GM19463 (cell line): ENCODE data around the gene HMCN1.

Source experiments
- ATAC-seq: cut with Tn5 transposase; IDR thresholded peaks from one replicate; pipeline ENCODE4 v1.9.1; 2021; ENCODE audit warnings: mild to moderate bottlenecking, moderate library complexity; ENCODE audit not compliant: unreplicated experiment

Gene HMCN1

GRCh38 chr1:185803241-185803640, 69.0 kb downstream of the HMCN1 start:
- no peak for ATAC-seq

GRCh38 chr1:185804206-185804605, 70.0 kb downstream of the HMCN1 start:
- ATAC-seq, result no peak

DNA sequence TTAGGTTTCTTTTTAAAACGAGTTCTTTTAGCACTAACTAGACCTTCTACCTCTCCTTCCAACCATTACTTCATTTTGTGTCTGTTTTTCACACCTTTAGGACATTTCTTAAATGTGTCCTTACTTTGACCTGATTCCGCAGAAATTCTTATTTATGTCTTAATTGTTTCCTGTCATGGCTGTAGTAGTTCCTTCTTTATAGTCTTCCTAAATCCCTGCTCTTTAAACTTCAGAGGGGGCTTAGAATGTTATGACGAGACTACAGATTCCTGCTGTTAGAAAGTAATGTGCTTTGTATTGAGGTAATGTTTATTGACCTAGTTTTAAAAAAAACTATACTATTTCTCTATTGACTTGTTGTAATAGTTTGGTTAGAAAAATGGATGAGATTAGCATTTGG, 70.4 kb downstream of the HMCN1 start:
- ATAC-seq, result no peak

GRCh38 chr1:185807275-185807674, 73.1 kb downstream of the HMCN1 start:
- no peak for ATAC-seq

- ATAC-seq, result no peak
These were observed 74.4 kb downstream of the HMCN1 start for GRCh38 chr1:185808631-185809030.

GRCh38 chr1:185811073-185811709, 77.0 kb downstream of the HMCN1 start:
- no peak for ATAC-seq

- no peak for ATAC-seq
These were observed 78.7 kb downstream of the HMCN1 start for GRCh38 chr1:185812934-185813333.

DNA sequence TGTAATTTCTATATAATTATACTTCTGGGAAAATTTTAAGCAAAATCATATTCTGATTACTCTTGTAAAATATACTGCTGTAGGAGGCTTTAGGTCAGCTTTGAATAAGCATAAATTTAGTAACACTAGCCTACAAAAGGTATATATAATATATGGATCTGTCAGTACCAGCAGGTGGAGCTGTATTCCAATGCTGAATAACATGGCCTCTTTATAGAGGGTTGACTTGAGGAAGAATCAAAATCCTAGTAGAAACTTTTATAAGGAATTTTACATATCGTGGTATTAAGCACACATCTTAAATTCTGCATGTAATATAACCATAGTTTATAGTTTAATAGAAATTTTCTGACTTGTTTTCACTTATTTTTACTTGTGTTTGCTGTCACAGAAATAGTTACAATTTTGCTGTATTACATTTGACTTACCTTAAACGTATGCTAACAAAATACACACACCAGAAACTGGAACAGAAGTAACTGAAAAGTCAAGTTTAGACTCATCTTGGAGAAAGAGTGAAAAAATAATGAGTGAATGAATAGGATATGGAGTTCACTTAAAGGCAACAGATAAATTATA, 79.3 kb downstream of the HMCN1 start:
- ATAC-seq, result no peak

- ATAC-seq, result no peak
These were observed 82.3 kb downstream of the HMCN1 start for GRCh38 chr1:185816460-185816859.

DNA sequence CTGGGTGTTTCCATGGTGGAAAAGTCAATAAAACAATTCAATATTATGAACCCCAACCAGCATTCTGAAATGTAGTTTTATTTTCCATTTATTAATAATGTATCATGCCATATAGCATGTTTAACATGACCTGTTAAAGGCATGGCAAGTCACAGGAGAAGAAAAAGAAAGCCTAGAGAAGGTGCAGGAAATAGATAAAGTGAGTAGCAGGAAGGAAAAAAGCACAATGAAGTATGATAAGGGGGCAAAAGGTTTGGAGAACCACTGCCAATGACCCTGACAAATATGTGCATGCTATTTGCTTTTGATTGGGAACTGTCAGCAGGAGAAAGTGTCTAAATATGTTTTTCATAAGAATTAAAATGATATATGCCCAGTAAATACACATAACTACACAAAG, 85.6 kb downstream of the HMCN1 start:
- ATAC-seq, result no peak

DNA sequence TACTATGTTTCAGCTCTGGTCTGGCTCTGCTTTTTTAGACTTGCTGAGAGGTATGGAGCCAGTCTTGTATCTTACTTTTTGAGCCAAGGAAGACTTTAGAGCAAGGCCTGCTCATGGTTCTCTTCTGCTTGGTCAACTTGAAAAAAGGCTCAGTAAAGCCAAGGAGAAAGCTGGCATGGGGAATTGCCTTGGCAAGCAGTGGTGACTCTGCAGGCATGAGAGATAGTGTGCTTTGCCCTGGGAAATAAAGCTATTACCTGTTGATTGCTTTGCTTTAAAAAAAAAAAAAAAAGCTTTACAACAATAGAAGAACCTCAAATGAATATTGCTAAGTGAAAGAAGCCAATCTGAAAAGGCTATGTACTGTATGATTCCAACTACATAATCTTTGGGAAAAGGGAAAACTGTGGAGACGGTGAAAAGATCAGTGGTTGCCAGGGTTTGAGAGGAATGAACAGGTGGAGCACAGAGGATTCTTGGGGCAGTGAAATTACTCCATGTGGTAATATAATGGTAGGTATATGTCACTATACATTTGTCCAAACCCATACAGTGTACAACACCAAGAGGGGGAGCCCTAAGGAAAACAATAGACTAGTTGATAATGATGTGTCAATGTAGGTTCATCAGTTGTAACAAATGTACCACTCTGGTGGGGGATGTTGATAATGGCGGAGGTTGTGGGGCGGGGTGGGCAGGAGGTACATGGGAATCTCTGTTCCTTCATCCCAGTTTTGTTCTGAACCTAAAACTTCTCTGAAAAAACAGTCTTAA, 87.6 kb downstream of the HMCN1 start:
- ATAC-seq, result no peak

DNA sequence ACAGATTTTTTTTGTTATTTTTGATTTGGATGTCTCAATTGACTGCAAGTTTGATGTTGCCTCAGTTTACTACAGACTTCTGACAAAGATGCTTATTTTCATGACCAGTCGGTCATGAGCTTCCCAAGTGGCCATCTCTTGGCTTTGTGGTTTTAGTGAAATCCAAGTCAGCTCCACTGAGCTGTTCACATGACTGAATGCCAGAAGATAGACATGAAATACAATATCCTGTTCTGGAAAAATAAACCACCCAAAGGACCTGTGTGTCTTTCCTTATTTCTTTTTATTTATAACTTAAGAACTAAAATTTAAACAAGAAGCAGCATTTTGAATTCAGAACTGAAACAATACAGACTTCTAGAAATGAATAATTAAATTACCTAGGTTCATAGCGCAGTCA, 89.3 kb downstream of the HMCN1 start:
- ATAC-seq, result no peak

DNA sequence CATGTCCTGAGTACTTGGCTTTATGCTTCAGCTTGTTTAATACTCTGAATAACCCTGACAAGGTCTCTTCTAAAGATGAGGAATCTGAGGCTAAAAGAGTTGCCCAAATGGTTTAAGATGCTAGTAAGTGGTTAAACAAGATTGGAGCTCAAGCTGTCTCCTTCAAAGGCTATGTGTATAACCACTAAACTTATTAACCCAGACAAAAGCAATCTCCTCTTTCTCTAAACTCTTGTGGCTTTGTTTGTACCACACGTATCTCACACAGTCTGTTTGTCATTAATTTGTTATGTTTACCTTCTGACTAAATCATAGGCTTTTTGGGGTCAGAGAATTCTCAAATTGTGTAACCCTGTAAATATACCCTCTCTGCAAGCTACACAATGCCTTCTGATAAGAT, 89.9 kb downstream of the HMCN1 start:
- ATAC-seq, result no peak

DNA sequence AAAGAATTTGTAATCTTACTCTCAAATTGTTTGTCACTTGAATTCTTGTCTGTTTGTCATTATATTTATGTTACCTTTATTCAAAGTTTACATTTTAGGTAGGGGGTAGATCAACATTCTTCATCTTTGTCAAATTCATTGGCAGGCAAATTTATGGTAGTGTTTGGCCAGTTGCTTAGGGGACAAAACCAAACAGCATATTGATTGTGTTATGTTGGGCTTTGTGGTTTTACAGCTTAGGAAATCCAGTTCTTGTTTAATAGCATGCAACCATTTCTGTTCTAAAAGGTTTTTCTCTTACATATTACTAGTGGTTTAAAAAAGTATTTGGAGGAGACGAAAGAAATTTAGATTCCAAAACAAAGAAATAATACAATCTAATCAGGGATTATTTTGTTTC, 91.4 kb downstream of the HMCN1 start:
- no peak for ATAC-seq

DNA sequence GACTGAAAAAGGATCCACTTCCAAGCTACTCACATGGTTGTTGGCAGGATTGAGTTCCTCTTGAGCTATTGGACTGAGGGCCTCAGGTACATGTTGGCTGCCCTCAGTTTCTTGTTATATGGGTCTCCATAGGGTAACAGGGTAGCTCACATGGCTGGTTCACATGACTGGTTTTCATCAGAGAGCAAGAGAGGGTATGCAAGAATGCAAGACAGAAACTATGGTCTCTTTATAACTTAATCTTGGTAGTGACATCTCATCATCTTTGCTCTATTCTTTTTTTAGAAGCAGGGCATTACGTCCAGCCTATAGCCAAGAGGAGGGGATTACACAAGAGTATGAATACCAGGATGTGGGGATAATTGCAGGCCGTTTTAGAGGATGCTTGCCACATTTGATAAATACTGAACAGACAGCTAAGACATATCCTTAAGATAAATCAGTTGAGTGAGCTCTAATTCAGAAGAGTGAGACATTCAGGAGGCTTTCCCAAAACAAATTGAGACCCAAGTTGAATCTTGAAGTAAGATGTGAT, 100.2 kb downstream of the HMCN1 start:
- no peak for ATAC-seq

GRCh38 chr1:185835191-185835590, 101.0 kb downstream of the HMCN1 start:
- no peak for ATAC-seq

DNA sequence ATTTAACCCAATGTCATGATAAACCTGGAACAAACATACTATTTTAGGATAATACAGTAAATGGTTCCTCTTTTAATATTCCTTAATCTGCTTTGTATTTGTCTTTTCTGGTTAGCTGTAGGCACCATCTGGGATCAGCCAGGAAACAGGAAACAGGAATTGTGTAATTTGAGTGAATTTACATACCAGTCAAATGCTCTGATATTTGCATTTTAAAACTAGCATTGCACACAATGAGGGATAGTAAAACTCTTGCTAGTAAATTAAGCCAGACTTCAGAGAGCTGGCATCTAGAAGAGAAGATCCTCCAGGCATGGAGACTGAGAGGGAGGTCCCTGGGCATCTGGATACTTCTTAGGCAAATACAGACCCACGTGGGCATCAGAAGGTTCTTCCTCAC, 103.5 kb downstream of the HMCN1 start:
- ATAC-seq, result no peak

DNA sequence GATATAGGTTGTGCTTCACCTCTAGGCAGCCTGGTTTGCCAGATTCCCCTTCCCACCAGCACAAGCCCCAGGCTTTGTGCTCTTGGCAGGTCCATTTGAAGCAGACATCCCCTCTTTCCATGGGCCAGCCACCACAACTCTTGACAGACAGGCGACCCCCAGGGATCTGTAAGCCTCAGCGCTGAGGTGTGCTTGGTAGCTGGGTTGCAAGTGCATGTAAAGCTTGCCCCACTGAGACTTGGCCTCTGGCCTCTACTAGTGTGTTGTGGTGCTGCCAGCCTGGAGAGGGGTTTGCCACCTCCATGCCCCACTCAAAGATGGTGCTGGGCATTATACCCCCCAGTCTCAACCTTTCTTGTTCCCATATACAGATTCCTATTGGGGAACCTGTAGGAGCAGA, 103.9 kb downstream of the HMCN1 start:
- no peak for ATAC-seq

DNA sequence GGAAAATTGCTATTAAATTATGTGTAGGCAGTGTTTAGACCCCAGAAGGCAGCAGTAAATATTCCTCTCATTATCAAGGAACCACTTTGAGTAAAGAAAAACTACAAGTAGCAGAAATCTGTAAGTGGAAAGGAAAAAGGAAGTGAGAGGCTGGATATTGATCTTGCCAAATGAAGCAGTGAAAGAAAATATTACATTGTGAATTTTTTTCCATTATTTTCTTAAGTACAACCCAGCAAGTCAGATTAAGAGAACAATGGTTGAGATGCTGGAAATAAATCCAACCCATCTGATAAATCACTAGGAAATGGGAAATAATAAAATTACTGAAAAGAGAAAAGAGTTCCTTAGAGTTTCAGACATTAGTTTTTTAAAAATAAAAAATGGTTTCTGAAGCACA, 106.7 kb downstream of the HMCN1 start:
- ATAC-seq, result no peak

GRCh38 chr1:185843297-185843869, 109.2 kb downstream of the HMCN1 start:
- ATAC-seq, result no peak

GRCh38 chr1:185843986-185844385, 109.8 kb downstream of the HMCN1 start:
- ATAC-seq, result no peak
